Calu3 (cell line): ENCODE results near the gene DOCK8. TPM values are rescaled to one million over a fixed set of nuclear protein-coding genes. Genes with fewer than 3 reads are reported as not detected.

ENCODE experiments used
- BruUV-seq: library from RNA; stranded (reverse); fragments of 400-500 nt; replicated peaks from 2 replicates; lab custom pipeline; 2021; lab: Mats Ljungman, UMichigan
- CTCF ChIA-PET: fragments of 300-600 bp; sonication (Branson Sonifier 250); formaldehyde crosslinking; loops from one replicate; lab custom pipeline; 2022; ENCODE audit warnings: antibody characterized with exemption; lab: Charles Lee
- DNase-seq: peaks from one replicate; pipeline ENCODE4 v3.0.0; 2022
- H3K27ac Mint-ChIP-seq: one replicate; pipeline ENCODE4 v1.8.0; 2022; ENCODE audit warnings: mixed read lengths; ENCODE audit not compliant: unreplicated experiment
- H3K27me3 Mint-ChIP-seq: one replicate; pipeline ENCODE4 v1.8.0; 2022; ENCODE audit warnings: mixed read lengths; ENCODE audit not compliant: unreplicated experiment
- H3K36me3 Mint-ChIP-seq: one replicate; pipeline ENCODE4 v1.8.0; 2022; ENCODE audit warnings: mild to moderate bottlenecking, moderate library complexity, mixed read lengths; ENCODE audit not compliant: insufficient read depth, unreplicated experiment
- H3K4me1 Mint-ChIP-seq: one replicate; pipeline ENCODE4 v1.8.0; 2022; ENCODE audit warnings: mild to moderate bottlenecking, low read depth, mixed read lengths; ENCODE audit not compliant: unreplicated experiment
- H3K4me3 Mint-ChIP-seq: one replicate; pipeline ENCODE4 v1.8.0; 2022; ENCODE audit warnings: mild to moderate bottlenecking, low read depth, moderate library complexity, mixed read lengths; ENCODE audit not compliant: unreplicated experiment
- H3K9me3 Mint-ChIP-seq: one replicate; pipeline ENCODE4 v1.8.0; 2022; ENCODE audit warnings: low read depth, mixed read lengths; ENCODE audit not compliant: unreplicated experiment
- intact Hi-C: fragments of 100-400 bp; cut with micrococcal nuclease; formaldehyde crosslinking; loops from one replicate; pipeline ENCODE4 v1.10.0; 2022; ENCODE audit not compliant: unreplicated experiment
- total RNA-seq: library from RNA; stranded (reverse); gene quantifications from 2 replicates; pipeline ENCODE4 v1.2.3, GENCODE V29; 2022
- TF ChIP-seq, protein P1 (sequence below): fragments of 200-600 bp; IDR thresholded peaks from one replicate; pipeline ENCODE4 v1.8.0; 2022; ENCODE audit warnings: antibody characterized with exemption; ENCODE audit not compliant: unreplicated experiment

The DOCK8 gene
- total RNA-seq, 1 experiment from 2014 or later, result 0.50 TPM

GRCh38 chr9:270657-271237 lies 56.1 kb downstream of the DOCK8 start:
- no TSS peak for BruUV-seq
- Mint-ChIP-seq H3K36me3 (no peaks in the 10 kb centered on the region), H3K27me3 (no peaks in the 10 kb centered on the region), H3K27ac (no peak overlapping the region), H3K4me1 (no peaks in the 10 kb centered on the region), H3K4me3 (no peak overlapping the region), H3K9me3 (peaks cover 2% of the 10 kb centered on the region)
- DNase-seq, result no peak
- intact Hi-C loops, result no loop called here
- CTCF ChIA-PET, result no interaction called here
- TF ChIP-seq, protein P1, sequence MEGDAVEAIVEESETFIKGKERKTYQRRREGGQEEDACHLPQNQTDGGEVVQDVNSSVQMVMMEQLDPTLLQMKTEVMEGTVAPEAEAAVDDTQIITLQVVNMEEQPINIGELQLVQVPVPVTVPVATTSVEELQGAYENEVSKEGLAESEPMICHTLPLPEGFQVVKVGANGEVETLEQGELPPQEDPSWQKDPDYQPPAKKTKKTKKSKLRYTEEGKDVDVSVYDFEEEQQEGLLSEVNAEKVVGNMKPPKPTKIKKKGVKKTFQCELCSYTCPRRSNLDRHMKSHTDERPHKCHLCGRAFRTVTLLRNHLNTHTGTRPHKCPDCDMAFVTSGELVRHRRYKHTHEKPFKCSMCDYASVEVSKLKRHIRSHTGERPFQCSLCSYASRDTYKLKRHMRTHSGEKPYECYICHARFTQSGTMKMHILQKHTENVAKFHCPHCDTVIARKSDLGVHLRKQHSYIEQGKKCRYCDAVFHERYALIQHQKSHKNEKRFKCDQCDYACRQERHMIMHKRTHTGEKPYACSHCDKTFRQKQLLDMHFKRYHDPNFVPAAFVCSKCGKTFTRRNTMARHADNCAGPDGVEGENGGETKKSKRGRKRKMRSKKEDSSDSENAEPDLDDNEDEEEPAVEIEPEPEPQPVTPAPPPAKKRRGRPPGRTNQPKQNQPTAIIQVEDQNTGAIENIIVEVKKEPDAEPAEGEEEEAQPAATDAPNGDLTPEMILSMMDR, result no peak

DNA sequence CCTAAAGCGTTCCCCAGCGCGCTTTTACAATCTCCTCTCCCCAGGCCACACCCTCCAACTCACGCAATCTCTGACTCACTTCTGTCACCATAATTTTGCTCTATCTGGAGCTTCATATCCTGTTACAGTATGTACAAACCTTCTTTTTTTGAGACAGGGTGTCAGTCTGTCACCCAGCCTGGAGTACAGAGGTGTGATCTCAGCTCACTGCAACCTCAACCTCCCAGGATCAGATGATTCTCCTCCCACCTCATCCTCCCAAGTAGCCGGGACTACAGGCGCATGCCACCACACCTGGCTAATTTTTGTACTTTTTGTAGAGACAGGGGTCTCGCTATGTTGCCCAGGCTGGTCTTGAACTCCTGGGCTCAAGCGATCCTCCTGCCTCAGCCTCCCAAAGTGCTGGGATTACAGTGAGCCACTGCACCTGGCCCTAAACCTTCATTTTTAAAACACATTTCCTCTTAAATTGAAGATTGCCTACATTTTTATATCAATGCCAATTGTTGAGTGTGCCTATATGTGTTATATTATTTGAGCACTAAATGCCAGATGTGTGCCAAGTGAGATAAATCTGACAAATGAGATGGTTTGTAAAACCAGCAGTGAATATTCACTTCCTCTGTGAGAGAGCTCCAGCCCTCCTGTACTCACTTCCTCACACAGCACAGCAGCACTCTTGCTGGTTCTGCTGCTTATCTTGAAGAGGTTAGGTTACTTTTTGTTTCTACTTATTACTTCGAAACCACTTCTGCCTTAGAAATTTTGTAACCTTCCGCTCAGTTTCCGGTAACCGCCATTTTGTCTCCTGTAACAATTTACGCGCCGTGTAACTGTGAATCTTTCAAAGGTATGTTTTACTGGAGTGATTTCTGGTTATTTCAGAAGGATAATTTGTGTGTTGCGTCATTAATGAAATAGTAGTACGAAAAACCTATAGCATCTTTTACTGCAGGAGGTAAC lies 57.9 kb downstream of the DOCK8 start:
- Mint-ChIP-seq H3K9me3 (peaks cover 2% of the 10 kb centered on the region), H3K27ac (no peak overlapping the region), H3K4me1 (no peaks in the 10 kb centered on the region), H3K4me3 (no peak overlapping the region), H3K27me3 (no peaks in the 10 kb centered on the region), H3K36me3 (no peaks in the 10 kb centered on the region)
- CTCF ChIA-PET, result no interaction called here
- DNase-seq, result no peak
- intact Hi-C loops, result no loop called here
- TF ChIP-seq, protein P1, result no peak
- no TSS peak for BruUV-seq

GRCh38 chr9:274406-274805 lies 59.7 kb downstream of the DOCK8 start:
- H3K36me3 Mint-ChIP-seq, result no peaks in the 10 kb centered on the region
- H3K27me3 Mint-ChIP-seq, result no peaks in the 10 kb centered on the region
- intact Hi-C loops, result no loop called here
- no peak overlapping the region for H3K4me3 Mint-ChIP-seq
- CTCF ChIA-PET, result no interaction called here
- H3K4me1 Mint-ChIP-seq, result no peaks in the 10 kb centered on the region
- DNase-seq, result no peak
- H3K9me3 Mint-ChIP-seq, result no peaks in the 10 kb centered on the region
- no TSS peak for BruUV-seq
- no peak overlapping the region for H3K27ac Mint-ChIP-seq
- TF ChIP-seq, protein P1, result no peak

DNA sequence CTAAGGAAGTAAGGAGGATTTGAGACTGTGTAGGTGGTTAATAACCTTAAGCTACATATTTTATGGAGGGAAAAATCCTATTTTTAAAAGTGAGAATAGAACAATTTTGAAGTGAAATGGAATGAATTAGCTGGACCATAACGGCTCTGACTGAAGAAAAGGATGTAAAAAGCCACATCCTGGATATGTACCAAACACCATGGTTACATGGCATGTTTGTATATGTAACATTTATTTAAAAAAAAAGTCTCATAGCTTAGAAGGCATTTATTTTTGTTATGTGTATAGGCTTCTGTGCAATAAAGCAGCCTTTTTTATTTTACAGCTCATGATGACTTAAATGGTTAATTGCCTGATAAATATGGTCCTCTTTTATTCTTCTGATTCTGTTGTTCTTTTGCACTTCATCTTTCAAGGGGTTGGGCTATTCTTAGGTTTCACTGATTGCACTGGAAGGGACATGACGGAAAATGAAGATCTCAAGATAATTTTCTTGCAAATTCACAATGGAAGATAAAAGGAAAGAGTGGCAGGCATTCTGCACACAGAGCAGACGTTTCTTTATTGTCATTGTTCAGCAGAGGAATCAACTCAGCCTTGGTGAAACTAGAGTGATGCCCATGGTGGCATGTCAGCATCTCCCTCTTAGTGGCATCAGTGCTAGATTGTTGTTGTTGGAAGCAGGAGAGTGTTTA lies 63.1 kb downstream of the DOCK8 start:
- no peaks in the 10 kb centered on the region for H3K4me1 Mint-ChIP-seq
- no peak overlapping the region for H3K27ac Mint-ChIP-seq
- CTCF ChIA-PET, result no interaction called here
- TF ChIP-seq, protein P1, result no peak
- no TSS peak for BruUV-seq
- intact Hi-C loops, result no loop called here
- H3K9me3 Mint-ChIP-seq, result no peaks in the 10 kb centered on the region
- H3K36me3 Mint-ChIP-seq, result no peaks in the 10 kb centered on the region
- no peak overlapping the region for H3K4me3 Mint-ChIP-seq
- no peaks in the 10 kb centered on the region for H3K27me3 Mint-ChIP-seq
- no peak for DNase-seq
